Stimulated activated CD8-positive, alpha-beta memory T cell treated with anti-CD3 and anti-CD28 coated beads, Interleukin-15, amount 100 ng/mL, for 4 hours (primary cell): Measurements from ENCODE around the gene TNIK.

Experiments used
- DNase-seq, 2 donors: peaks; one replicate each; pipeline ENCODE4 v3.0.0-alpha.2; 2020; ENCODE audit warnings: low read depth in 2 of 2

The TNIK gene

DNA sequence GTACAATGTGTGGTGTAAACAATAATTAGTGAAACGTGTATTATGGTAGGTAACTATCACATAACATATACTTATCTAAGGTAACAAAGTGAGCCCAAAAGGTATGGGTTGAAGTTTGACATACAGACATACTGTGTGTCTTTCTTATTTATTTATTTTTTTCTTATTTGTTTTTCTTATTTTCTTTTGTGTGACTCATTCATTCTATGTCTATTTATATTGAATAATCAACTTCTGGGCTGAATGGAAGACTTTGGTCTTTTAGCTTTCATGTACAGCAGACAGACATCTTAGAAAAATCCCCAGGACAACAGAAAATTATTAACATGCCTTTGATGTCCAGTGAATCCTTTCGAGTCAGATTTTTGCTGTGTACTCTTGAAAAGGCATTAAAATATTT, 233.4 kb downstream of the TNIK start:
- no peak for DNase-seq

DNA sequence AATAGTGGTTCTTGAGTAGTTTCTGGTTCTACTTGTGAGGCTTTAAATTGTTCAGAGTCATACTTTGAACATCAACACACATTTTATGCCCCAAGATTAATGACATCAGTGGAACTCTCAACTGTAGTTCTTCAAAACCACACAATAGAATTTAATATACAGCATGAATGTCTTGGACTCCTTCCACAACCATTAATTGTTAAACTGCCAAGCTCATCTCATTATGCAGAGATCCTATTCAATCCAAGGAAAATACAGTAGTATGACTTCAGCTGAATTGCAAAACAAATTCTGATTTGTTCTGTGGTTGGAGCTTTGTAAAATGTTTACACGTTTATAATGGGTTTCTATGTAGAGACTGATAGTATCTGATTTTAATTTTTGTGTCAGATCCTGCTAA, 234.5 kb downstream of the TNIK start:
- no peak for DNase-seq

DNA sequence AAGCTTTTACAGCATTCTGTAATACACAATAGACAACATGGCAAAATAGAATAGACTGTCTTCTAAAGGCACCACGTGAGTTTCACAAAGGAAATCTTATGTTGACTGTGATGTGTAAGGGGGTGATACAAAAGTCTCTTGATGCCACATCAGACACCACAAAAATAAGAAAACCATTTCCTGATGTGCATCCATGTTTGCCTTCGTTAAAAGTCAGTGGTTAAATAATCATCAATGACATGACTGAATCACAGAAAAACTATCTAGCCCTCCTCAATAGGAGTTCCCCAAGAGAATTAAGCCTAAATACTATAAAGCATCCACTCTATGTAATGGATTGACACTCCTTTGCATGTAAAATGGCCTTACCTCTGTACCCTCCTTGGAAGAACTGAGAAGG, 235.0 kb downstream of the TNIK start:
- DNase-seq = no peak

DNA sequence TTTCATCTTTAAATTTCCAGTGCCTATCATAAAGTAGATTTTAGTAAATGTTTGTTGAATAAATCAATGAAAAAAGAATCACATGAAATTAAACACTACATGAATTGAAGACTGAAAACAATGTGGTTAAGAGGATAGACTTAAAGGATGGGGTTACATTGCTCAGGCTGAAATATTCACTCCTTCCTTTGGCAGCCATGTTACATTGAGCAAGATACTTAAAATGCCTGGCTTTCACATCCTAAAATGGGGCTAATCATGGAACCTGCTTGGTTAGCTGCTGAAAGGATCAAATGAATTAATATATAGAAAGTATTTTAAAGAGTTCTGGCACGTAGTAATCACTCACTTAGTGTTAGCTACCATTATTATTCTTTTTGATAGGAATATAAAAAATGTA, 236.8 kb downstream of the TNIK start:
- no peak for DNase-seq

DNA sequence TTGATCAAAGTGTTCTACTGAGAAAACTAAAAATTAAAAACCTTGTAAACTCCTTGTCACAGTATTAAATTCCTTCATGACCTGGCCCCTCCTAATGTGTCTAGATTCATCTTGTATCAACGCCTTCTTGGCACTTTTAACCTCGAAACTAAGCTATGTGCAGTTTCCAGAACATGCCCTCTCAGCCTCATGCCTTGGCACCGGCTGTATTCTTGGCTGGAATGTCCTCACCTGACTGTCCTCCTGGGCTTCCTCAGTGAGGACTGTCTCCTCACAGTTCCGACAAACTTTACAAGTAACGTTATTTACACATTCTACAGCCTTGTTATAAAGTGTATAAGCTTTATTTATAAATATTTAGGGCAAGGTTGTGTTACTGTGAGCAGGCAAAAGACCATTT, 237.2 kb downstream of the TNIK start:
- no peak for DNase-seq

DNA sequence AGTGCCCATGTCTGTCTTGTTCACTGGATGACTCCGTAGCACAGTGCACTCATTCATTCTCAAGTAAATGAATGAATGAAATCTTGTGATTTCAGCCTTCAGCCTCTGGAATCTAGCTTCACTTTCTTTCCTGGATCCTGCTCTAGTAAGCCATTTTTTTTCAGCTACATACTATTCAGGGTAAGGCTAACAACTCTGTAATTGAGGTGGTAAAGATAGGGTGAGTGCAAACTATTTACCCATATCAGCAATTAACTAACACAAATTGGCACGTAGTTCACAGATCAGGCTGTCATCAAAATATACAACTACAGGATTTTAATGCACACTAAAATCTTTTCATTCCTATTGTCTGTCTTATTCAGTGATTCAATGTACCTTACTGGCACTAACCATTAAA, 238.6 kb downstream of the TNIK start:
- DNase-seq = no peak

DNA sequence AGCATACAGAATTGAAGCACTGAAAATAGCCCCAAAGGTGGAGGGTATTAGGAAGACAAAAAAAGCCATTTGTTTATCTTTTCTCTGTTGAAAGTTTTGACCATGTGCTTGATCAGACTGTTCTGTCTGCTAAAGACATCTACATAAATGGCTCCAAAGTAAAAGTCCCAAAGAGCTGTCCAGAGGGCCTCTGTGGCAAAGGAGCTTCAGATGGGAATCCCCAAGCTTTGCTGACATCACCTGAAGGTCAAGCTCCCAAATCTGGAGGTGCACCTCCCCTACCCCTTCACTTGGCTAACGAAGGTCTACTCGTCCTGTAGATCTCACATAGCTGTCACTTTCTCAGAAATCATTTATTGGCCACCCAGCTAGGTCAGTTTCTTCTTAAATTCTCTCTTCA, 239.1 kb downstream of the TNIK start:
- DNase-seq = no peak

DNA sequence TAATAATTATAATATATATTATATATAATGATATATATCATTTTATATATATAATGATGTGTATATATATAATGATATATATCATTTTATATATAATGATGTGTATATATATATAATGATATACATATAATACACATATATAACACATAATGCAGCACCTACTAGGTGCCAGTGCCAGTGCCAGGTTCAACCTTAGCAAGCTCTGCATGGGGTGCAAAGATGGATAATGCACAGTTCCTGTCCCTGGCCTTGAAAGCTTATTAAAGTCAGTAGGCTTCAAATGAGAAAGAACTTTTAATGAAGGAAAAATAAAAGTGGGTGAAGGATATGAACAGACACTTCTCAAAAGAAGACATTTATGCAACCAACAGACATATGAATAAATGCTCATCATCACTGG, 240.9 kb downstream of the TNIK start:
- no peak for DNase-seq

DNA sequence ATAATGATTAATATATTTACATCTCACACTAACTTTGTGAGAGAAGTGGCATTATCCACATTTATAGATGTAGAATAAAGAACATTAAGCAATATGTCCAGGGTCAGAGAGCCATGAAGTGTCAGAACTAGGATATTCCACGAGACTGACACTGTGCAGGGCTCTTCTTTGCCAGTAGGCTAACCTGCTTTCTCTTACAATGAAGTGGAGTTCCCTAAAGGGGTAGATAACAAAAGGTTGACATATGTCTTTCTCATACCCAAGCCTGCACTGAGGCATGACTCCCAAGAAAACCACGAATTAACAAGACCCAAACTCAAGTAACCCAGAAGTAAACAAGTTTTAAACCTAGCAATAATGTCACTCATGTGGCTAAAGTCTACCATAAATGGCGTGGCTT, 242.1 kb downstream of the TNIK start:
- no peak for DNase-seq

DNA sequence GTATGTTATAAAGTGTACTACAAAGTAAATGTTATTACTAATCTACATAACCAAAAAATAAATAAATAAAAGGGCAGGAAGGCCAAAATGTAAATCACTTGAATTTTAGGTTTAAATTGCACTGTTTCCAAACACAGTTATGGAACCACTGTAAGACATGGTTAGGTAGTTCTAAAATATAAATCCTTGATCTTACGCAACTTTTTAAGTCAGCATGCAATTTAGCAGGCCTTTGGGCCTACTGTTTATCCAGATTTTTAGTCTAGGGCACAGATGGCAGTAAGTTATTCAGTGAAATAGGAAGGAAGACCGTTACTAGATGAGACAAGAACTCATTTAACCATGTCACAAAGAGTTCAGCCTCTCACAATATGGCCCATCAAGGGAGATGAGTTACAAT, 246.3 kb downstream of the TNIK start:
- no peak for DNase-seq

DNA sequence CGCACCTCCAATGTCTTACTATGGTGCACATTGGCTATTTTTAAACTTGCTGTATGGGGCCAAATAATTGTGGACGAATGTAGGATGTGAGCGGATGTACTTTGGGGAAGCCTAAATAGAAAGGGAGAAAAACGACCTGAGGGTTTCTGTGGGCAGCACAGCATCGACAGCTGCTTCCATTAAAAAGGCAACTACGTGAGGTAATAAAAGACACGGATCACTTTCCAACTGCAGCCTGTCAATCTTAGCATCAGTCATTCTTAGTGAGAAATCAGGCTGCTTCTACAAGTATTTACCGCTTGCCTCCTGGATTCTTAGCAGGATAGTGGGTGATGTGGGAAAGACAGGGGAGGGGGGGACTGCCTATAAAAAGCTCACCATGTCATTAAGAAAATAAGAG, 247.0 kb downstream of the TNIK start:
- DNase-seq = no peak

DNA sequence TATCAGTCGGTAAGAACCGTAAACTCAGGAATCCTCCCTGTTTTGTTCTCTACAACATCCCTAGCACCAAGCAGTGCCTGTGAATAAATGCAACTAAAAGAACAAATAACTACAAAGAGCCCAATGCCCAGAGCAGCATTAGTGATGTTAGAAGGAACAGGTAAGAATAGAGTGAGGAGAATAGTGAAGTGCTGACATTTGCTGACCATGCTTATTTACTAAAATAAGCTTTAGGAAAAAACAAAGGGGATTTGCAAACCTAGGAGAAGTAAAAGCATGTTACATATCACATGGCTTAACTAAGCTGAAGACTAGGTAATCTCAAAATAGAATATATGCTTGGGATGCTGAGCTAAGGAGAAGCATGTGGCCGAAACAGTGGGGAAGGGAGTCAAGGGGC, 247.6 kb downstream of the TNIK start:
- DNase-seq = no peak

DNA sequence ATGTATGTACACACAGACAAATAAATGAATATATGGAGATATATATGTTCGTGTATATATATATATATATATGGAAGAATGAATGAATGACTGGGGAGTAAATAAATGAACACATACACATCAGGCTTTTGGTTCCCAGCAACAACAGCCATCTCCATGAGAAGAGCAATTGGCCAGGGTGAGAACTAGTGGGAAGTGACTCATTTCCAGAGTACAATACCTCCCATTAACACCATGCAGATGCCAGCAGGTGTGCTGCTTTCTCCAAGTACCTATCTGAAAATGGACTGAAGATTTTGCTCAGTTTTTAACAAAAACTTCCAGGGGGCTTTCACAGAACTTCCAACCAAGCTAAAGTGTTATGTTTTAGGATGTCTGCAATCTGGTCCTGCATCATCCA, 253.9 kb downstream of the TNIK start:
- DNase-seq = no peak

DNA sequence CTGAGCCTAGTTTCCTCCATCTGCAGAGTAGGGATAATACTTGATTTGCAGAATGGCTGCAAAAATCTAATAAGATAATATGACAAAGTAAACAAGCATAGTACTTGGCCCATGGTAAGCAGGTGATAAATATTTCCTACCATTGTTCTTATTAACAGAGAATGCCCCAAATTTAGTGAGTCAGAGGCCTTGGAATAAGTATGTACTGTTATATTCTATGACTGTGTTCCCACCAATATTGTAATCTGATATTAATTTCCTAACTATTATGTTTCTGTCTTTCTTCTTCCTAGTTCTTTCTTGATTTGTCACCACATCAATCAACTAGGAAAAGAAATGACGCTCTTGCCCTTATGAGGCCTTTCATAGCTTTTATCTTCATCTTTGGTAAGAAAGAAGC, 255.3 kb downstream of the TNIK start:
- DNase-seq = no peak

DNA sequence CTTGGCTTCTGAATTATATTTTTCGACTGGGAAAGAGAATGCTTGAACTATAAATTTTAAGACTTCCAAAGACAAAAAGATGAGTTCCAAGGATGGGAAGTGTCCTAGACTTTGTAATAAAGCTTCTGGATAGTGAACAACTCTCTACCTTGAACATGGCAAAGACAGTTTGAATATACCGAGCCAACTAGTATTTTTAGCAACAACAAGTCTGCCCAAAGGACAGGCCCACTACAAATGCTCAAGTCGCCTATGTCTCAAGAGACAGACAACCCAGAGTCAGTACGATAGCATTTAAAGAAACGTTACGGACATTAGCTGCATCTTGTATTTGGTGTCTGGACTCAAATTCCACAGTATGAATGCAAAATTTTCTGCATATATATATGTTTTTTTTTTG, 258.4 kb downstream of the TNIK start:
- no peak for DNase-seq

DNA sequence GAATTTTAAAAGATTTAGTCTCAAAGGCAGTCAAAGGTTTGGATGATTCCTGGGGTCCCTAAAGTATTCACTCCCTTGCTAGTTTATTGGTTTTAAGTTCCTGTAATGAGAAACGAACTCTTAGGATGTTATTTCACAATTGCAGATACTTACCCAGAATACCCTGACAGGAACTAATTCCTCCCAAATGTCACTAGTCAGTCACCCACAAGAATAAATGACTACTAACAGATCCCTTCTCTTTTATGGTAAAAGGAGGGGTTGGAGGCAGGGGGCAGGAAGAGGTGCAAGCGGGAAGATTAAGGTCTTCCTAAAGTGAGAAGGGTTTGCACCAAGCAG, 259.5 kb downstream of the TNIK start:
- no peak for DNase-seq

DNA sequence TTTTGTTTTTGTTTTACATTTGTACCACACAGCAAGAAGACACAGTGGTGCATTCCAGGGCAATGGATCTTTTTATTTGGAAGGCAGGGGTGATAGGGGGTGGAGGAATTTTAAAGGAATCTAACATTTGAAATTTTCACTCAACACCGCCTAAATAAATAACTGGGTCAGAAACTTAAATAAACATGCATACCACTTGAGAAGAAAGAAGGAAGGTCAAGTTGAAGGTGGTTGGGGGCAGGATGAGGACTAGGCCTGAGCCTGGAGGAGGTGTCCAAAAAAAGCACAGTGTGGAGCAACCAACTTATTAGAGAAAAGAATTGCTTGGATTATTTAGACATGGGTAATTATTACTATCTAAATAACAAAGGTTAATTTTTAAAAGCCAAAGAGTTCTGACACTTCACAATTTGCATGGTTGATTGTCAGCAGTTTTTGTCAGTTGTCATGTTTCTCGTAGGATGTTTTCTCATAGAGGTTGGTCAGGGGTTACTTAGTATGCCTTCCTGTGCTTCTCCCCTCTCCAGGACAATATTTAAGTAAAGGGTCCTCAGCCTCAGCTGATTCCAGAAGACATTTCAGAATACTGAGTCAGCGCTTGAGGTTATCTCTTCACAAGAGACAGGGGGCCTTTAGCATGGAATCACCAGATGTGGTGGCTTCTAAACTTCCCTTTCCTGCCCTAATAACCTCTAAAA, 260.0 kb downstream of the TNIK start:
- DNase-seq = no peak

DNA sequence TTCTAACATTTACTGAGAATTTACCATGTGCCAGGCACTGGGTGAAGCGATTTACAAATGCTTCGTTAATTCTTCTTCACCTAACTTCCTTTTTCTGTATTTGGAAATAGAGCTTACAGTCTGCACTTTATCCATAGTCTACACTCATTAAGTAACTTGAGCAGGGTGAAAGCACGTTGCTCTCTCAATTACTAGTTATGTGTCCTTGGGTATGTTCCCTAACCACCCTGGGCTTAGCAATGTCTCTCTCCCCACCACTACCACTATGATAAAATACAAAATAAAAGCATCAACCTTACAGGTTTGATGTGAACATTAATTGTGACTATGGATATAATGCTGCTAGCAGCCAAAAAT, 260.8 kb downstream of the TNIK start:
- DNase-seq = no peak

DNA sequence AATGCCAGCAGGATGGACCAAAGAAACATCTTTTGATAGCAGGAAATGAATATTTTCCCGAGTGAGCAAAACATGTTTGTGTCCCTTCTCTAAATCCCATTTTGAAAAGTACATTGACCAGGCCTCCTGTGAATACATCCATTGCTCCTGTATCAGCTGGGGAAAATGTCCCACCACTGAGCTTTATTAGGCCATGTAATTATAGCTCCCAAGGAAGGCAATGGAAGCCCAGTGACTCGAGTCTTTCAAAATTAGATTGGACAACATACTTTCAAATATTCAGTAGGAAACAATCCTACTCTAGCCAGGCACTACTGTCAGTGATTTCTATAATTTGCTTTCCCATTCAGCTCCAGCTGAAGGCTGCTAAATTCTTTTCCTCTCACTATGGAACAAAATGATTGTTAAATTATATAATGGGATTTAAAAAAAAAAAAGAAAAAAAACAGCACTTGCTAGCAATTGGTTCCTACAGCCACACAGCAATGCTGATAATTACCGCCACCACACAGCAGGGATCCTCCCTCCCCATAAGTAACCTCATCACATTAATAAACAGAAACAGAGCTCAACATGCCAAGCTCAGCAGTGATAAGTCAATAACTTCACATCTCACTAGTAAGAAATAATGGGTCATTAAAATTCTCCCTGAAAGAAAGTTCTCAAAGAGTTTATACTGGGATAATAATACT, 261.3 kb downstream of the TNIK start:
- DNase-seq = no peak

DNA sequence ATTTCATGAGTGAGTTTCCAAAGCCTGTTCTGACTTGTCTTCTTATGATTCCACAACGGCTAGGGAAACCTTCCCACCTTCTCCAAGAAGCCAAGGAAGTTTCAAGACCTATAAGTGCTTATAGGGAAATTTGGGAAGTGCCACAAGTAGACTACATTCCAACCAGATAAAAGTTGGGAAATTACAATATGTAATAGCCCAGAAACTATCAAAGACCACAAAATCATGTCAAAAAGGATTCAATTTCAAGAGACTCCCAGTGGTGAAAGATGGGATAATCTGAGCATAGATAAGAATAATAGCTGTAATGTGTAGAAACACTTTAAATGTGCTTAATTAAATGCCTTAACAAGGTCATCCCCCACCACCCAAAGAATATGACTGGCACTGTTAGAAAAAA, 264.5 kb downstream of the TNIK start:
- DNase-seq = no peak

DNA sequence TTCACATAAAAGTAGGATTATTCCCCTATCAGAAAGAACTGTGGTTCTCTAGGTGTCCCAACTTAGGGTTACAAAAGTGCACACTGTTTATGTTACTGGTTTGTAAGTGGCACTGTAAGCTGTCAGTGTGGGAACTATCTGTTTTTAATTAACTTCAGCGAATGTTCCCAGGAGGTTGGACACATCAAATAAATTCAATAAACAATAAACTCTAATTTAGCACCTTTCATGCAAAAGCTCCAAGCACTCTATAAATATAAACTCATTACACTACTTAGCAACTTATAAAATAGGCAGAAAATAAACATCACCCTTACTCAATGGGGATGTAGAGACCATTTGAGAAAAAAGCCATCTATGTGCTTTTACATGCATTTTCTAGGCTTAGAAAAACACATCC, 265.2 kb downstream of the TNIK start:
- DNase-seq = no peak

DNA sequence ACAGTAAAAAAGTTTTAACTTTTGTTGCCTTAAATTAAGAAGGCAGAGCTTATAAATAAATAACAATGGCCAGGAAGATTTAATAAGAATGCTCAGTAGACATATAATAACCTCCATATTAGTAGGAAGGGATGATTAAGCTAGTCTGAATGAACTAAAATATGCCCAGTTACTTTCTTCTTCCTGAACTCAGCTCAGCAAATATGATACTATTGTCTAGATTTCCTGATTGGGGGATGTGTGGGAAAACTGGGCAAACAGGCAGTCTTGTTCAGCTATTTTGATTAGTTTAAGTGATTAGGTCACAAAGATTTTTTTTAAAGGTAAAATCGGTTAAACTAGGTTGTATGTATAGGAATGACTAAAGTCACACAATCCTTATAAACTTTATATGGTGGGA, 266.5 kb downstream of the TNIK start:
- DNase-seq = no peak

DNA sequence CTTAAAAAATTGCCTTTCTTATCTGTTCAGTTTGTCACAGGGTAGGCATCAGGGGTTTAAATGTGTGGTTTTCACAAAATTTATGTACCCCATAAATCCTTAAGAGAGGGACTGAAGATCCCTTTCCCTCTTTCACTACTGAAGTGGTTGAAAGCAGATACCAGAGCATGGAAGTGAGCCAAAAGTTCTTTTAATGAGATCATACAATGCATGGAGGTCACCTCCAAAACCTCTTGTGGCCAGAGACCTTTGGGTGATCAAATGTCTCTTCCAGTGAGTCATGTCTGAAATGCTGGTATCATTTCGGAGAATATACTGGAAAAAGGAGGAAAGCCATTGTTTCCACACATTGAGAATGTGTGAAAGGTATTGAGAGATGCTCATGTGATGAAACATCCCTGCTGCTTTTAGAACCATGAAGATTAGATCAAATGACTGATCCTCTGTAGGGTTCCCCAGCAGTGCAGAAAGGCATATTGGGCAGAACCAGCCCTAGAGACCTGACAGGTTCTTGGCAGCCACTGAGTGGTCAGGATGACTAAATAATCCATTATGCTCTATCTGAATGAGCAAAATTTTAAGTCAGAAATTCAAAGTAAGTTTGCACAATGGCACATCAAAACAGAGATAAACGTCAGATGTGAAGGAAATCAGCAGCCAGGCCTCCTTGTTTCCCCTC, 267.9 kb downstream of the TNIK start:
- no peak for DNase-seq

DNA sequence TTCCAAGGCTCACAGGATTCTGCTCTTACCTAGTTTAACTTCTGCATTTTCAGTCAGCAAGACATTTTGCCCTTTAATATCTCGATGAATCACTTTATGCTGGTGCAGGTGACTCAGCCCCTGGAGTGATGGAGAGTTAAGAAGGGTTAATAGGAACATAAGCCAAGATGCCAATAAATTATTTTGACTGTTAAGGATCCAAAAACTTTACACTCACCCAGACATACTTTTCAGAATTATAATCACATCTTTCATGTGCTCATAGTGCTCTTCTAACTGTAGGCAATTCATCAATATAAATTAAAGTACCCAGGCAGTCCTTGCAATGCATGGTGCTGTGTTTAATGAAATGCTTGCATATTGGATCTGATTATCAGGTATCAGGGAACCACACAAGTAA, 269.5 kb downstream of the TNIK start:
- DNase-seq = no peak
